GM15510 (cell line): ENCODE measurements around the gene DLK1.

ENCODE experiments used
- POLR2A ChIP-seq: IDR thresholded peaks from 3 replicates; pipeline ENCODE4 v1.6.1; 2011; ENCODE audit warnings: borderline replicate concordance; ENCODE audit not compliant: insufficient read length; ENCODE audit errors: extremely low read depth

DLK1 gene

DNA sequence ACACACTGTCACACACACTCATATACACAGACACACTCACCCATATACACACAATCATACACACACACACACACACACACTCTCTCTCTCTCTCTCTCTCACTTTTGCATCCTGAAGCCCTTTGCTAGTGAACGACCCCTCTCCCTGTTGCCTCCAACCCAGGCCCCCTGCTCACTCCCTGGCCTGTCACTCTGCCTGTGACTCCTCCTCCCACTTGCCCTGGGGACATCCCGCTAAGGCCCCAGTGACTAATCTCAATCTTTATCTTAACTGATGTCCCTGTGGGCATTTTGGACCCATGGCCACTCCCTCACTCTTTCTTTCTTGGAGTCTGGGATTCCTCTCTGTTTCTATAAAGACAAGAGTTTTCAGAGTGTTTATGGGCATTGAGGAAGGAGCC is 10.9 kb upstream of the DLK1 start:
- TF ChIP-seq POLR2A = no peak

GRCh38 chr14:100717386-100717785 is 9.3 kb upstream of the DLK1 start:
- no peak for TF ChIP-seq POLR2A

DNA sequence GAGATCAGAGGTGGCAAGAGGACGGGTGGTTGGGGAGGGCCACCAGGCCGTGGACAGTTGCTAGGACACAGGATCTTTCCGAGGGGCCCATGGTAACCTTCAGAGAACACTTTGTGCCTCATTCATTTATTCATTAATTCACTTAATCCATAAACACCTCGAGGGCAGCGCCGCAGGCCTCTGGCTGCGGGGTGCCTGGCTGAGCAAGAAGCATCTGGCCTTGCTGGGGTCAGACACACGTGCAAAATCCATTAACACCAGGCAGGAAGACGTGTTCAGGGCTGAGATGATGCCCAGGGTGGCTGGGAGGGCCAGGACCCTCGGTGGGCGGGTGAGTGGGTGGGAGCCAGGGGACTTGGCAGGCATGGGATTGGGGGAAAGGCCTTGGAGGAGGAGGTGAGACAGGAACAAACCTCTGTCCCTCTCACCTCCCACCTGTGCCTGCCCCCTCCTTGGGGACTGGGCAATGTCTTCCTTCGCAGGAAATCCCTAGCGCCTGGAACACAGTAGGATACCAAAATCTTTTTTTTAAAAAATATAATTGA is 6.6 kb upstream of the DLK1 start:
- TF ChIP-seq POLR2A = no peak

- no peak for TF ChIP-seq POLR2A
These were observed 5.1 kb upstream of the DLK1 start for GRCh38 chr14:100721568-100721967.

- no peak for TF ChIP-seq POLR2A
These were observed 4.3 kb upstream of the DLK1 start for GRCh38 chr14:100722367-100722766.

GRCh38 chr14:100723135-100723829 is 3.4 kb upstream of the DLK1 start:
- no peak for TF ChIP-seq POLR2A

DNA sequence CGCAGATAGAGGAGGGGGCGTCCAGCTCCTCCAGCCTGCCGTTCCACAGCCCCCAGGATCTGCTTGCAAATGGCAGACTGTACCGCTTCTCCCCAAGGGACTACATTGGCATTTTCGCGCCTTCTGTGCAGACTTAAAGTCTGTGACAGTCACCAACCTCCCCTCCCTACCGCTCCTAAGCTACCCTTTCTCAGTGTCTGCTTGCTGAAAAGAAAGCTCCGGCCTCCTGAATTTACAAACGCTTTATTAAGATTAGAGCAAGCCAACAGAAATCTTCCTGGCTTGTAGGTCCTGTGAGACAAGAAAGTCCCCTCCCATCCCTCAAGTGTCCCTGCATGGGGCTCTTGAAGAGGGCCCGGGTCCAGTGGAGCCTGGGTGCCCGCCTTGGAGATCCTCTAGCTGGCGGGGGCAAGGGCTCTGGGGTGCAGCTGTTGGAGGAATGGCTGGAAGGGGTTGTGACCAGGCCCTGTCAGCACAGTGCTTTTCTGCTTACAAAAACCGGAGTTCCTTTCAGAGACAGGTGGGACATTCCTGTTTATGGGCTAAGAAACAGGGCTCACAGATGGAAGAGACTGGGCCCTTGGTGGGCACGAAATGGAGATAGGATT is 2.8 kb upstream of the DLK1 start:
- no peak for TF ChIP-seq POLR2A

DNA sequence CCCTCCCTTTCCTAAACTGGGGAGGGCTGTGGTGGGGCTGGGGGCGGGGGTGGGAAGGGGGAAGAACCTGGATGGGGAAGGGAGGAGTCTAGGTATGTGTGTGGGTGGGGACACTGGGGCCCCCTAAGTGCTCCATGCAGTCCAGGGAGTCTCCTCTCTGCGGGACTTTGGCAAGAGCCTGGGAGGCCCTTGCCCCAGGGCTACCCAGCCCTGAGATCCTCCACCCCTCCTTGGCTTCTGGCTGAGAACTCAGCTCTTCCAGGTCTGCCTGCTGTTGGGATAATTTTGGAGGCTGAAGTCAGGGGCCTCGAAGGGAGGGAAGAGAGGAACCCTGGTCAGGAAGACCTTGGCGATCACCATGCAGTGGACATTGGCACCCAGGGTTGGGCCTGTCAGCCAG is 2.2 kb upstream of the DLK1 start:
- TF ChIP-seq POLR2A = no peak

- TF ChIP-seq POLR2A = no peak
These were observed 905 bp upstream of the DLK1 start for GRCh38 chr14:100725587-100726387.

GRCh38 chr14:100727086-100727872 is 587 bp downstream of the DLK1 start:
- no peak for TF ChIP-seq POLR2A

- TF ChIP-seq POLR2A = no peak
These were observed 1.2 kb downstream of the DLK1 start for GRCh38 chr14:100727873-100728240.

- no peak for TF ChIP-seq POLR2A
These were observed 2.3 kb downstream of the DLK1 start for GRCh38 chr14:100728962-100729361.

DNA sequence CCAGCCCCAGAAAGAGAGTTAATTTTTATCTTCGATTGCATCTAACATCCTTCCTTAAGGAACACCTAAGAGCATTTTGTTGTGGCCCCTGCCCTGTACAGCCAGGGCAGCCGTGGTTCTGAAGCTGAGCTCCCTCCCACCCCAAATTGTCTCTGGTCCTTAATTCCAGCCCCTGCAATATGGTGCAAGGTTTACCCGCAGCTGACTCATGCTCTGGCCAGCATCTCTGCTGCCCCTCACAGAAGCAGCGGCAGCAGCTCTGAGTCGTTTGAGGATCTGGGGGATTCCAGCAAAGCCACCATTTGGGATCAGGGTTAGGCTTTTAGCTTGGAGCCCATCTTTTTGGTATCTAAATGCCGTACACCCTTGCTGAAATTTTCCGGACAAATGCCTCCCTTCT is 3.3 kb downstream of the DLK1 start:
- TF ChIP-seq POLR2A = no peak

- TF ChIP-seq POLR2A = no peak
These were observed 3.9 kb downstream of the DLK1 start for GRCh38 chr14:100730581-100730980.
